KMS-11 (cell line): Measurements from ENCODE around the gene CDH24.

Experiments
- H2AFZ ChIP-seq: fragments of 200-600 bp; sonication (generic); 2 replicates; pipeline ENCODE4 v1.6.1; 2016; ENCODE audit warnings: antibody characterized with exemption, mixed run types, low read depth
- H3K27ac ChIP-seq: fragments of 200-600 bp; sonication (generic); 2 replicates; pipeline ENCODE4 v1.6.1; 2016; ENCODE audit warnings: mild to moderate bottlenecking, mixed run types
- H3K27me3 ChIP-seq: fragments of 200-600 bp; sonication (generic); 2 replicates; pipeline ENCODE4 v1.6.1; 2017; ENCODE audit warnings: mild to moderate bottlenecking, low read depth, mixed run types, moderate library complexity; ENCODE audit not compliant: insufficient read depth
- H3K36me3 ChIP-seq: fragments of 200-600 bp; sonication (generic); 2 replicates; pipeline ENCODE4 v1.6.1; 2017; ENCODE audit warnings: mild to moderate bottlenecking, mixed run types; ENCODE audit not compliant: insufficient read depth
- H3K4me1 ChIP-seq: fragments of 200-600 bp; sonication (generic); 2 replicates; pipeline ENCODE4 v1.6.1; 2016; ENCODE audit warnings: mild to moderate bottlenecking, low read depth, mixed run types; ENCODE audit not compliant: poor library complexity, severe bottlenecking
- H3K4me2 ChIP-seq: fragments of 200-600 bp; sonication (generic); 2 replicates; pipeline ENCODE4 v1.7.0; 2016; ENCODE audit warnings: mild to moderate bottlenecking, mixed run types
- H3K4me3 ChIP-seq: fragments of 200-600 bp; sonication (generic); IDR thresholded peaks from 2 replicates; pipeline ENCODE4 v1.6.1; 2017; ENCODE audit warnings: low read depth, low read length, mixed read lengths; ENCODE audit not compliant: insufficient read depth
- H3K79me2 ChIP-seq: fragments of 200-600 bp; sonication (generic); 2 replicates; pipeline ENCODE4 v1.6.1; 2016; ENCODE audit warnings: low read depth, mixed run types; ENCODE audit not compliant: insufficient read depth
- H3K9ac ChIP-seq: fragments of 200-600 bp; sonication (generic); 2 replicates; pipeline ENCODE4 v1.6.1; 2016; ENCODE audit warnings: mild to moderate bottlenecking, mixed run types
- H4K20me1 ChIP-seq: fragments of 200-600 bp; sonication (generic); 2 replicates; pipeline ENCODE4 v1.6.1; 2016; ENCODE audit warnings: mild to moderate bottlenecking, mixed run types; ENCODE audit not compliant: insufficient read depth
- CTCF ChIP-seq: fragments of 200-600 bp; sonication (generic); conservative IDR thresholded peaks from 2 replicates; pipeline ENCODE4 v1.6.1; 2017; ENCODE audit warnings: low read depth, mild to moderate bottlenecking, antibody characterized with exemption, low read length, moderate library complexity, mixed read lengths

CDH24 gene

GRCh38 chr14:23053426-23053825 lies 3.9 kb downstream of the CDH24 start:
- Histone ChIP-seq H2AFZ (no peak overlapping the region), H3K27ac (no peak overlapping the region), H3K9ac (no peak overlapping the region), H3K79me2 (no peaks in the 10 kb centered on the region), H3K36me3 (no peaks in the 10 kb centered on the region), H3K4me3 (no peak overlapping the region), H3K4me2 (no peak overlapping the region), H3K4me1 (peaks cover 12% of the 10 kb centered on the region), H3K27me3 (no peaks in the 10 kb centered on the region), H4K20me1 (no peaks in the 10 kb centered on the region)
- no peak for TF ChIP-seq CTCF

GRCh38 chr14:23052671-23053070 lies 4.6 kb downstream of the CDH24 start:
- Histone ChIP-seq H3K4me1 (peaks cover 12% of the 10 kb centered on the region), H4K20me1 (no peaks in the 10 kb centered on the region), H3K4me3 (no peak overlapping the region), H3K4me2 (no peak overlapping the region), H3K36me3 (no peaks in the 10 kb centered on the region), H3K27ac (no peak overlapping the region), H3K27me3 (no peaks in the 10 kb centered on the region), H3K9ac (no peak overlapping the region), H2AFZ (no peak overlapping the region), H3K79me2 (no peaks in the 10 kb centered on the region)
- TF ChIP-seq CTCF = no peak

DNA sequence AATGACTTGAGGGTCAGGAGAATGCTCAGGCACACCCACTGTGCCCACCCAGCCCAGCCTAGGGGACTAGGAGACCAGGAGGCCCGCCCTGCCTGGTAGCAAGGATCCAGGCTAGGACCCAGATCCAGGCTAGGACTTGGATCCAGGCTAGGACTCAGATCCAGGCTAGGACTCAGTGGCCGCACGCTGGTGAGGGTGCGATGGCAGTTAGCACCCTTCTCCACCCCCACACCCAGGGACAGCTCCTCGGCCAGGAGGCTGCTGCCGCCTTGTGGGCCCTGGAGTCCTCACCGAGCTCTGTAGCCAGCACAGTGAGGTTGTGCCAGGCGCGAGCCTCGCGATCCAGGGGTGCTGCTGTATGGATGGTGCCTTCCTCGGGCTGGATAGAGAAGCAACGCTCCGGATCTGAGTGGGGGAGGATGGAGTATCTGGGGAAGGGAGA lies 5.1 kb downstream of the CDH24 start:
- H3K36me3 ChIP-seq = no peaks in the 10 kb centered on the region
- H3K27me3 ChIP-seq = no peaks in the 10 kb centered on the region
- H3K4me2 ChIP-seq = no peak overlapping the region
- no peak overlapping the region for H3K4me3 ChIP-seq
- H4K20me1 ChIP-seq = no peaks in the 10 kb centered on the region
- H2AFZ ChIP-seq = no peak overlapping the region
- H3K27ac ChIP-seq = no peak overlapping the region
- H3K4me1 ChIP-seq = peaks cover 12% of the 10 kb centered on the region
- TF ChIP-seq CTCF = no peak
- no peaks in the 10 kb centered on the region for H3K79me2 ChIP-seq
- H3K9ac ChIP-seq = no peak overlapping the region

GRCh38 chr14:23051141-23052057 lies 5.9 kb downstream of the CDH24 start:
- Histone ChIP-seq H3K4me1 (peaks cover 12% of the 10 kb centered on the region), H3K36me3 (no peaks in the 10 kb centered on the region), H3K9ac (no peak overlapping the region), H4K20me1 (no peaks in the 10 kb centered on the region), H3K27me3 (no peaks in the 10 kb centered on the region), H3K79me2 (no peaks in the 10 kb centered on the region), H3K27ac (no peak overlapping the region), H3K4me3 (no peak overlapping the region), H2AFZ (no peak overlapping the region), H3K4me2 (no peak overlapping the region)
- TF ChIP-seq CTCF = no peak
